Cardiac ventricle fibroblast (primary cell): ENCODE data around the gene PRAF2. TPM values are rescaled to one million over a fixed set of nuclear protein-coding genes. Genes with fewer than 3 reads are reported as not detected.

Source experiments
- total RNA-seq: library from RNA; depleted of rRNA; stranded (reverse); fragments of >200 nt; gene quantifications from 2 replicates; pipeline ENCODE4 v1.2.3, GENCODE V29; 2015

Gene PRAF2, protein sequence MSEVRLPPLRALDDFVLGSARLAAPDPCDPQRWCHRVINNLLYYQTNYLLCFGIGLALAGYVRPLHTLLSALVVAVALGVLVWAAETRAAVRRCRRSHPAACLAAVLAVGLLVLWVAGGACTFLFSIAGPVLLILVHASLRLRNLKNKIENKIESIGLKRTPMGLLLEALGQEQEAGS
- total RNA-seq, result 34.3 and 36.7 TPM in 2 replicates

DNA sequence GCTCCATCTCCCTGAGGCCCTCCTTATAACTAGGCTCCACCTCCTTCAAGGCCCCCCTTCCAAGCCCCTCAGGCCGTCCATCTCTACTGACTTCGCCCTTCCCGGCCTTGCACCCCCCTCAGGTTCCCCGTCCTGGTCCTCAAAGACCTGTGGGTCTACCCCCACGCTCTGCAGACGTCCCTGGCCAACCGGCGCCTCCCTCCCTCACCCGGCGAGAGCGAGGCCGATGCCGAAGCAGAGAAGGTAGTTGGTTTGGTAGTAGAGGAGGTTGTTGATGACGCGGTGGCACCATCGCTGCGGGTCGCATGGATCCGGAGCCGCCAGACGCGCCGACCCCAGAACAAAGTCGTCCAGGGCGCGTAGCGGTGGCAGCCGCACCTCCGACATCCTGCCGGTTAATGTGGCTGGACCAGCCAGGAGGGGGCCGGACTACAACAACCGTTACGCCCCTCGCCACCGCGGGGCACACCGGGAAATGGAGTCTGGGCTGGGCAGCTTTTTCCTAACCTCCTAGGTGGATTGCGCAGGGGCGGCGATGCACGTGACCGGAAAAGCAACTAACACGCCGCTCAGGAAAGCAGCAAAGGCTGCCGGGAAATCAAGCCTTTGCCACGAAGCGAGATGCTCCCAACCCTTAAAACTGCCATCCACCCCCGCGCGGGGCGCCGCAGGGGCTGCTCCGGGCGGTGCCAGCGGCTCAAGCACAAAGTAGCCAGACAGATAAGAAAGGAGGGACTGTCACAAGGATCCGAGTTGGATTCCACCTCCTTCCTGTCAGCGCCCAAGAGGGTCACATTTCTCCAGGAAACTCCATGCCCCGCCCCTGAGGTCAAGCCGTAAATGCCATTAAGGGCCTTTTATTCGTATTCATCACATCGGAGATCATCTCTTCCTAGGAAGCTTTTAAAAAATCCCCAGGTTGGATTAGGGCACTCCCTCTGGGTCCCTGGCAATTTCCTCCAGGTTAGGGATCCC lies at the start of gene PRAF2:
Gene PRAF2, minus strand, starts transcription at position 402 of the 975 bp plus-strand sequence. Its CDS starts 15 bp downstream, at position 387.

GRCh38 chrX:49079489-49080428 lies 6.0 kb upstream of the PRAF2 start, which contains the start of gene WDR45:
Gene WDR45 (minus strand): TSS chrX:49079887. CDS start chrX:49078095, 1,792 bp downstream.

GRCh38 chrX:49058794-49059193 lies 15.0 kb downstream of the PRAF2 start, which contains the start of gene CCDC120:
Gene CCDC120 (plus strand): TSS chrX:49058999. CDS start chrX:49062042, 3,043 bp downstream.

GRCh38 chrX:49043220-49043986 lies 30.4 kb downstream of the PRAF2 start, which contains the start of gene TFE3:
Gene TFE3 (minus strand): TSS chrX:49043357. CDS start chrX:49043226, 131 bp downstream.

Other genes starting within 250 kb of the PRAF2 start
- gene ERAS, start 247.5 kb downstream of the PRAF2 start, total RNA-seq, result not detected in 2 replicates
- 1.0 and 1.4 TPM in 2 replicates for gene PCSK1N, start 238.4 kb downstream of the PRAF2 start, total RNA-seq
- gene TIMM17B, start 176.2 kb downstream of the PRAF2 start, total RNA-seq, result 17.8 and 19.7 TPM in 2 replicates
- gene PQBP1, start 176.1 kb downstream of the PRAF2 start, total RNA-seq, result 53.7 and 56.3 TPM in 2 replicates
- 21.3 and 23.8 TPM in 2 replicates for gene SLC35A2, start 162.4 kb downstream of the PRAF2 start, total RNA-seq
- 1.4 and 2.1 TPM in 2 replicates for gene PIM2, start 155.0 kb downstream of the PRAF2 start, total RNA-seq
- 33.8 and 40.0 TPM in 2 replicates for gene OTUD5, start 116.4 kb downstream of the PRAF2 start, total RNA-seq
- gene KCND1, start 102.2 kb downstream of the PRAF2 start, total RNA-seq, result 5.0 and 5.3 TPM in 2 replicates
- gene GRIPAP1, start 71.7 kb downstream of the PRAF2 start, total RNA-seq, result 13.2 and 14.8 TPM in 2 replicates
- gene TFE3, start 30.6 kb downstream of the PRAF2 start, total RNA-seq, result 73.1 and 84.2 TPM in 2 replicates
- 2.0 and 2.5 TPM in 2 replicates for gene CCDC120, start 15.0 kb downstream of the PRAF2 start, total RNA-seq
- 64.5 and 72.1 TPM in 2 replicates for gene WDR45, start 5.9 kb upstream of the PRAF2 start, total RNA-seq
- 16.2 and 17.3 TPM in 2 replicates for gene GPKOW, start 49.7 kb upstream of the PRAF2 start, total RNA-seq
- gene MAGIX, start 88.8 kb upstream of the PRAF2 start, total RNA-seq, result 0.19 and 0.54 TPM in 2 replicates
- 41.1 and 44.0 TPM in 2 replicates for gene PLP2, start 97.9 kb upstream of the PRAF2 start, total RNA-seq
- gene PRICKLE3, start 112.4 kb upstream of the PRAF2 start, total RNA-seq, result 11.3 and 17.2 TPM in 2 replicates
- gene SYP, start 126.2 kb upstream of the PRAF2 start, total RNA-seq, result 0.19 and 0.78 TPM in 2 replicates
- gene CACNA1F, start 159.3 kb upstream of the PRAF2 start, total RNA-seq, result not detected in 2 replicates
- 8.8 and 9.9 TPM in 2 replicates for gene CCDC22, start 161.5 kb upstream of the PRAF2 start, total RNA-seq
- gene FOXP3, start 190.7 kb upstream of the PRAF2 start, total RNA-seq, result not detected in 2 replicates
- gene PPP1R3F, start 195.8 kb upstream of the PRAF2 start, total RNA-seq, result 4.5 and 7.2 TPM in 2 replicates
- gene GAGE10, start 229.6 kb upstream of the PRAF2 start, total RNA-seq, result not detected in 2 replicates
- not detected in 2 replicates for gene GAGE12J, start 248.0 kb upstream of the PRAF2 start, total RNA-seq